Skeletal muscle tissue (tissue), 4 donors: Measurements from ENCODE around the gene PLIN3. TPM values are rescaled to one million over a fixed set of nuclear protein-coding genes. Genes with fewer than 3 reads are reported as not detected.
"Not testable (repeated sequence)": the region's sequence is repeated elsewhere in the genome, so short reads cannot be mapped to it uniquely, and the experiment has no call there.

ENCODE experiments used
- H3K27ac ChIP-seq: one replicate; pipeline ENCODE4 v1.7.0; 2013; ENCODE audit warnings: mild to moderate bottlenecking, low read depth, low read length, inconsistent platforms
- H3K27me3 ChIP-seq, 3 donors: one replicate each; pipeline ENCODE4 v1.7.0; 2013; ENCODE audit warnings: low read length in 3 of 3; ENCODE audit not compliant: control insufficient read depth in 3 of 3, insufficient read depth in 3 of 3
- H3K36me3 ChIP-seq, 3 donors: one replicate each; pipeline ENCODE4 v1.7.0; 2013; ENCODE audit warnings: low read length in 3 of 3; ENCODE audit not compliant: control insufficient read depth in 3 of 3, insufficient read depth in 3 of 3
- H3K4me1 ChIP-seq, 3 donors: one replicate each; pipeline ENCODE4 v1.7.0; 2013; ENCODE audit warnings: low read length in 3 of 3, mild to moderate bottlenecking in 3 of 3; ENCODE audit not compliant: control insufficient read depth in 3 of 3, insufficient read depth in 3 of 3
- H3K4me3 ChIP-seq, 3 donors: one replicate each; pipeline ENCODE4 v1.7.0; 2013; ENCODE audit warnings: low read length in 3 of 3
- H3K9ac ChIP-seq, 3 donors: one replicate each; pipeline ENCODE4 v1.7.0; 2013; ENCODE audit warnings: low read length in 3 of 3, mild to moderate bottlenecking in 3 of 3, moderate library complexity in 2 of 3, low read depth in 1 of 3
- H3K9me3 ChIP-seq, 3 donors: one replicate each; pipeline ENCODE4 v1.7.0; 2013; ENCODE audit warnings: low read length in 3 of 3; ENCODE audit not compliant: control insufficient read depth in 3 of 3
- total RNA-seq: library from RNA; depleted of rRNA; stranded (reverse); fragments of >200 nt; gene quantifications from one replicate; pipeline ENCODE4 v1.2.3, GENCODE V29; 2014
- donor health status: Osteomylitis.

Gene PLIN3
- total RNA-seq, 1 donor from 2014 or later = 55.3 TPM

GRCh38 chr19:4815426-4816201 lies 51.9 kb downstream of the PLIN3 start:
- Histone ChIP-seq H3K9ac (peak overlapping the region; percentile 51 to 69 (median 59)), H3K27me3 (no peaks in the 10 kb centered on the region), H3K4me3 (peak overlapping the region; percentile 57 to 70 (median 61)), H3K27ac (peak overlapping the region; percentile 60), H3K36me3 (peaks cover 8 to 18% (median 8%) of the 10 kb centered on the region in 3 donors), H3K4me1 (peaks cover 18 to 30% (median 26%) of the 10 kb centered on the region in 3 donors), H3K9me3 (no peaks in the 10 kb centered on the region)

GRCh38 chr19:4814625-4815425 lies 52.6 kb downstream of the PLIN3 start:
- Histone ChIP-seq H3K27ac (peak overlapping the region; percentile 60), H3K4me3 (peak overlapping the region in 1 of 3 donors; percentile 41), H3K36me3 (peaks cover 8 to 18% (median 8%) of the 10 kb centered on the region in 3 donors), H3K4me1 (peaks cover 18 to 30% (median 26%) of the 10 kb centered on the region in 3 donors), H3K27me3 (no peaks in the 10 kb centered on the region), H3K9ac (no peak overlapping the region), H3K9me3 (no peaks in the 10 kb centered on the region)

DNA sequence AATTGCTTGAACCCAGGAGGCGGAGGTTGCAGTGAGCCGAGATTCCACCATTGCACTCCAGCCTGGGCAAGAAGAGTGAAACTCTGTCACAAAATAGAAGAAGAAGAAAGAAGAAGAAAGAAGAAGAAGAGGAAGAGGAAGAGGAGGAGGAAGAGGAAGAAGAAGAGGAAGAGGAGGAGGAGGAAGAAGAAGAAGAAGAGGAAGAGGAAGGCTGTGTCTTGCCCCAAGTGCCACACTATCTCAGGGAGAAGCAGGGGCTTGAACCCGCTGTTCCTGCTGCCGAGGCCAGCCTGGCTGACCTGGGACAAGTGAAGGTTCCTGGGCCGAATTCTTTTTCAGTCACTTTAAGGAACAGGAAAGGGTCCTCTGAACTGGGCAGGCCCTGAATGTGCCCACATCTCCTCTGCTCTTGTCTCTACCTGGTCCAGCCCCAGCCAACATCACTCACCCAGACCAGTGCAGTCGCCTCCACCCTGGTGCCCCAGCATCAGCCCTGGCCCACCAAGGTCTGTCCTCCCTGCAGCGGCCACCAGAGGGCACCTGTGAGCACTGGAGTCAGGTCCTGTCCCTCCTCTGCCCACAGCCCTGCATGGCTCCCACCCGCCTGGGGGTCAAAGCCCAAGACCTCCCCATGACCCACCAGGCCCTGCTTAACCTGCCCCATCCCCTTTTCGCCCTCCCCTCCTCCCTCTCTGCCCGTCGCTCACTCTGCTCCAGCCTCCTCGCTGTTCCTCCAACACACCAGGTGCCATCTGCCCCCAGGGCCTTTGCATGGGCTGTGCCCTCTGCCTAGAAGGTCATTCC lies 55.9 kb downstream of the PLIN3 start:
- Histone ChIP-seq H3K27ac (peak overlapping the region; percentile 92), H3K9ac (no peak overlapping the region), H3K36me3 (peaks cover 0 to 2% (median 2%) of the 10 kb centered on the region in 3 donors), H3K4me3 (no peak overlapping the region), H3K27me3 (no peaks in the 10 kb centered on the region), H3K4me1 (peaks cover 14 to 19% (median 15%) of the 10 kb centered on the region in 3 donors), H3K9me3 (no peaks in the 10 kb centered on the region)

- no peak overlapping the region for H3K9ac ChIP-seq
- H3K4me3 ChIP-seq = no peak overlapping the region
- peaks cover 0 to 2% (median 0%) of the 10 kb centered on the region in 3 donors for H3K36me3 ChIP-seq
- H3K27me3 ChIP-seq = no peaks in the 10 kb centered on the region
- no peak overlapping the region for H3K27ac ChIP-seq
- peaks cover 4 to 8% (median 4%) of the 10 kb centered on the region in 3 donors for H3K4me1 ChIP-seq
- H3K9me3 ChIP-seq = no peaks in the 10 kb centered on the region
These were observed 60.3 kb downstream of the PLIN3 start for GRCh38 chr19:4807188-4807587.

DNA sequence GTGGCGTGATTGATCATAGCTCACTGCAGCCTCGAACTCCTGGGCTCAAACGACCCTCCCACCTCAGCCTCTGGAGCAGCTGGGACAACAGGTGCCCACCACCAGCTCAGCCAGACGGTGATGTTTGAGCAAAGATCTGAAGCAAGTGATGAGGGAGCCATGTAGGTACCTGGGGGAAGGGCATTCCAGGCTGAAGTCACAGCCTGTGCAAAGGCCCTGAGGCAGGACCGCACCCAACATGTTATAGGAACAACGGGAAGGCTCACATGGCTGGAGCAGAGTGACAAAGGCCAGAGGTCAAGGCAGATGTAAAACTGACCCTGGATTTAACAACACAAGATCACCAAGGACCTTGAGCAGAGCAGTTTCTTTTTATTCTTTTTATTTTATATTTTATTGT lies 61.1 kb downstream of the PLIN3 start:
- H3K36me3 ChIP-seq = peaks cover 0 to 2% (median 0%) of the 10 kb centered on the region in 3 donors
- no peak overlapping the region for H3K27ac ChIP-seq
- no peaks in the 10 kb centered on the region for H3K9me3 ChIP-seq
- no peak overlapping the region for H3K9ac ChIP-seq
- H3K27me3 ChIP-seq = no peaks in the 10 kb centered on the region
- no peak overlapping the region for H3K4me3 ChIP-seq
- peaks cover 4 to 9% (median 6%) of the 10 kb centered on the region in 3 donors for H3K4me1 ChIP-seq

- not testable (repeated sequence) for H3K9me3 ChIP-seq, H3K36me3 ChIP-seq, H3K4me3 ChIP-seq, H3K27ac ChIP-seq, H3K27me3 ChIP-seq, H3K9ac ChIP-seq
- H3K4me1 ChIP-seq = peaks cover 11 to 20% (median 15%) of the 10 kb centered on the region in 3 donors
These were observed 62.3 kb downstream of the PLIN3 start for GRCh38 chr19:4805140-4805539.

GRCh38 chr19:4803736-4804695 lies 63.5 kb downstream of the PLIN3 start:
- Histone ChIP-seq H3K27ac (no peak overlapping the region), H3K36me3 (peaks cover 0 to 2% (median 0%) of the 10 kb centered on the region in 3 donors), H3K9ac (no peak overlapping the region), H3K4me3 (no peak overlapping the region), H3K9me3 (no peaks in the 10 kb centered on the region), H3K4me1 (peaks cover 14 to 27% (median 18%) of the 10 kb centered on the region in 3 donors), H3K27me3 (no peaks in the 10 kb centered on the region)

GRCh38 chr19:4802711-4803110 lies 64.8 kb downstream of the PLIN3 start:
- peak overlapping the region; percentile 98 for H3K27ac ChIP-seq
- peak overlapping the region in 2 of 3 donors; percentile 14 to 40 for H3K4me3 ChIP-seq
- H3K27me3 ChIP-seq = no peaks in the 10 kb centered on the region
- H3K36me3 ChIP-seq = peaks cover 0 to 2% (median 0%) of the 10 kb centered on the region in 3 donors
- H3K4me1 ChIP-seq = peaks cover 19 to 27% (median 20%) of the 10 kb centered on the region in 3 donors
- H3K9me3 ChIP-seq = no peaks in the 10 kb centered on the region
- H3K9ac ChIP-seq = peak overlapping the region in 2 of 3 donors; percentile 50 to 62
